ENCODE results near the gene FOXF1.

Gene FOXF1

GRCh38 chr16:86510465-86511261 lies at the start of gene FOXF1:
FOXF1 (plus strand) TSS chr16:86510527; CDS start chr16:86510570, 43 bp downstream.
- no peak for DNase-seq (ENCODE audit: low read depth)

GRCh38 chr16:86461037-86461436 lies 49.3 kb upstream of the FOXF1 start:
- no peak for DNase-seq (ENCODE audit: low read depth)

- no peak for DNase-seq (ENCODE audit: low read depth)
Measured at GRCh38 chr16:86462334-86463084, 47.8 kb upstream of the FOXF1 start.

- no peak for DNase-seq (ENCODE audit: low read depth)
Measured at GRCh38 chr16:86464044-86464443, 46.3 kb upstream of the FOXF1 start.

GRCh38 chr16:86465434-86465833 lies 44.9 kb upstream of the FOXF1 start:
- no peak for DNase-seq (ENCODE audit: low read depth)

- no peak for DNase-seq (ENCODE audit: low read depth)
Measured at GRCh38 chr16:86466696-86467406, 43.5 kb upstream of the FOXF1 start.

- no peak for DNase-seq (ENCODE audit: low read depth)
Measured at GRCh38 chr16:86467490-86467889, 42.8 kb upstream of the FOXF1 start.

GRCh38 chr16:86470964-86471363 lies 39.4 kb upstream of the FOXF1 start:
- DNase-seq (ENCODE audit: low read depth) = no peak

GRCh38 chr16:86471896-86472295 lies 38.4 kb upstream of the FOXF1 start:
- no peak for DNase-seq (ENCODE audit: low read depth)

GRCh38 chr16:86472366-86472765 lies 38.0 kb upstream of the FOXF1 start:
- DNase-seq (ENCODE audit: low read depth) = no peak

GRCh38 chr16:86476956-86477534 lies 33.3 kb upstream of the FOXF1 start:
- no peak for DNase-seq (ENCODE audit: low read depth)

GRCh38 chr16:86477642-86478041 lies 32.7 kb upstream of the FOXF1 start:
- DNase-seq (ENCODE audit: low read depth) = no peak

- DNase-seq (ENCODE audit: low read depth) = no peak
Measured at GRCh38 chr16:86478779-86479178, 31.5 kb upstream of the FOXF1 start.

GRCh38 chr16:86479419-86479818 lies 30.9 kb upstream of the FOXF1 start:
- DNase-seq (ENCODE audit: low read depth) = no peak

GRCh38 chr16:86480444-86480843 lies 29.9 kb upstream of the FOXF1 start:
- DNase-seq (ENCODE audit: low read depth) = no peak

- DNase-seq (ENCODE audit: low read depth) = no peak
Measured at GRCh38 chr16:86481607-86482006, 28.7 kb upstream of the FOXF1 start.

GRCh38 chr16:86484240-86484639 lies 26.1 kb upstream of the FOXF1 start:
- no peak for DNase-seq (ENCODE audit: low read depth)

GRCh38 chr16:86485746-86486145 lies 24.6 kb upstream of the FOXF1 start:
- DNase-seq (ENCODE audit: low read depth) = no peak

- DNase-seq (ENCODE audit: low read depth) = no peak
Measured at GRCh38 chr16:86490859-86491639, 19.3 kb upstream of the FOXF1 start.

GRCh38 chr16:86491640-86492023 lies 18.7 kb upstream of the FOXF1 start:
- DNase-seq (ENCODE audit: low read depth) = no peak

GRCh38 chr16:86492267-86492960 lies 17.9 kb upstream of the FOXF1 start:
- DNase-seq (ENCODE audit: low read depth) = no peak

Measured in stimulated activated CD8-positive, alpha-beta memory T cell treated with anti-CD3 and anti-CD28 coated beads, Interleukin-12 subunit alpha, Interleukin-12 subunit beta, amount 100 ng/mL, for 1 hour (primary cell).